AML-193 (cell line): ENCODE data around the gene RCOR3.
"Not testable (repeated sequence)": the region's sequence is repeated elsewhere in the genome, so short reads cannot be mapped to it uniquely, and the experiment has no call there.

Source experiments
- DNase-seq, 2 experiments: peaks; one replicate each; lab custom pipeline; 2025; lab: John Stamatoyannopoulos, UW

RCOR3 gene

DNA sequence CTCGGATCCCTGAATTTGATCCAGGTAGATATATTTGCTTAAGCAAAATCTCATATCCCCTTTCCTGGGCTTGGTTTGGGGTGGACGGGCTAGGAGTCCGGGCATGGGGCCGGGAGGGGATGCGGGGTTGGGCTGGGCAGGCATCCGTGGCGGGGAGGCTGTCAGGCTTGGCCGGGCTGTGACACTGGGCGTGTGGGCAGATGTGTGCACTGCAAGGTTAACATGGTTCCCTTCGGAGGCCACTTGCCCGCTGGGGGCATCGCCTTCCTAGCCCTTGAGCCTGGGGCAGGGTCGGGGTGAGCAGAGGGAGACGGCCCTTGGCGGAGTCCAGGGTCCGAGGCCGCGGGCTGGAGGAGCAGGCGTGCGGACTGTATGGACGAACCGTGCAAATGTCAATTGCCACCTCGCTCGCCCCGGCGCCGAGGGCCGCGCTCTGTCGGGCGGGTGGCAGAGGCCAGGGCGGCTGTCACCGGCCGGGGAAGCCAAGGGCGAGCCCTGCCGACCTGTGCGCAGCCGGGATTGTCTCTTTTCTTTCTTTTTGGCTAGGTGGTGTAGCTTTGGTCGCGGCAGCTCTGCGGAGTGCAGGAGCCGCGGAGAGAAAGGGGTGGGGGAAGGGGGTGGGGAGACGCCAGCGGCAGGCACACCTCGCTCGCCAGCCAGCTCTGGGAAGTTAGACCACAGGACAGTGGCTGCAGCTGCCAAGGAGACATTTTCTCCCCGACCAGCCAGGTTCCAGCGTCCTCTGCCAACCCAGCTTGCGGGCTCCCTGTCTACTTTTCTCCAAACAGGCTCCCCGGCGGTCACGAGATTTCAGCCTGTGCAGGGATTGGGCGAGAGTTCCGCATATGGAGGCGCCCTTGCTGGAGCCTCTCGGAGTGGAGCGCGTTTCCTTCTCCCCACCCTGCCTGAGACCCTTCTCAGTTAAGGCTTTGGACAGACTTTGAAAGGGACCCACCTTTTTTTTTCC is 1.3 kb downstream of the RCOR3 start:
- DNase-seq, result peak; percentile 51 to 53

DNA sequence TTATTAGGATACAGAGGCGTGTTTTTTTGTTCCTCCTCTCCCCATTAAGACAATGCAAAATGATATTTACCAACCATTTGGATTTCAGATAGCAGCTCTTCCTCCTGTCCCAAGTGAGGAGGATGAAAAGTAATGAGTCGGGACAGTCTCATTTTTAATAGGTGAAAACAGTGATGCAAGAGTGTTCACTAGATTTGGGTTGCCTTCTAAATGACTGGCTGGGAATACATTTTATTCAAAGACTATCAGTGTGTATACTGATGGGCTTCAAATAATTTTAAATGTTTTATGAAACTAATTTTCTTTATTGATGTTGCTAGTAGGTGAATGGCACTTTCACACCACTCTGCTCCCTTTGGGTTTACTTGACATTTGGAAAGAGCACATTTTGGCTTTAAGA is 2.1 kb downstream of the RCOR3 start:
- no peak for DNase-seq

DNA sequence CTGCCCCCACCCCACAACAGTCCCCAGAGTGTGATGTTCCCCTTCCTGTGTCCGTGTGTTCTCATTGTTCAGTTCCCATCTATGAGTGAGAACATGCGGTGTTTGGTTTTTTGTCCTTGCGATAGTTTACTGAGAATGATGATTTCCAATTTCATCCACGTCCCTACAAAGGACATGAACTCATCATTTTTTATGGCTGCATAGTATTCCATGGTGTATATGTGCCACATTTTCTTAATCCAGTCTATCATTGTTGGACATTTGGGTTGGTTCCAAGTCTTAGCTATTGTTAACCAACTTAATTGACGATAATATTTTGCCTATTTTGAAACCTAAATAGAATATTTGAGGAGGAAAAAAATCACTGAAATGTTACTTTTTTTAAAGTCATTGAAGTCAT is 3.9 kb downstream of the RCOR3 start:
- DNase-seq, result not testable (repeated sequence)

DNA sequence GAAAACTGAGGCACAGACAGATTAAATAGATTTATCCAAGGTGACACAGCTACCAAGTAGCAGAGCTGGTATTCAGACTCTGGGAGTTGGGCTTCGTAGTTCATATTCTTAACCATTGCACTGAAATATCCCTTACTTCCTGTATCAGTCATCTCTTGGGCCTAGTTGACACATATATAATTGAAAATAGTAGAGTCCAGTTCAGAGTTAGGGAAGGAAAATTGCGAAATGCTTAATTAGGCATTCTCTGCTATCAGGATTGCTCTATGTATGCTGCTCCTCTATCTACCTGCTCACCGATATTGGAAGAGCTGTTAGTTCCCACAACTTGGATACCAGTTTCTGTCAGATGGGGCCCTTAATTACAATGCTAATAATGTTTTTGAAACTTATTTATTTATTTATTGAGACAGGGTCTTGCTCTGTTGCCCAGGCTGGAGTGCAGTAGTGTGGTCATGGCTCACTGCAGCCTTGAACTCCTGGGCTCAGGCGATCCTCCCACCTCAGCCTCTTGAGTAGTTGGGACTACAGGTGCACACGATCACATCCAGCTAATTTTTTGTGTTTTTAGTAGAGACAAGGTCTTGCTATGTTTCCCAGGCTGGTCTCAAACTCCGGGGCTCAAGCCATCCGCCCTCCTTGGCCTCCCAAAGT is 8.2 kb downstream of the RCOR3 start:
- DNase-seq, result peak in 1 of 2 experiments; percentile 11

DNA sequence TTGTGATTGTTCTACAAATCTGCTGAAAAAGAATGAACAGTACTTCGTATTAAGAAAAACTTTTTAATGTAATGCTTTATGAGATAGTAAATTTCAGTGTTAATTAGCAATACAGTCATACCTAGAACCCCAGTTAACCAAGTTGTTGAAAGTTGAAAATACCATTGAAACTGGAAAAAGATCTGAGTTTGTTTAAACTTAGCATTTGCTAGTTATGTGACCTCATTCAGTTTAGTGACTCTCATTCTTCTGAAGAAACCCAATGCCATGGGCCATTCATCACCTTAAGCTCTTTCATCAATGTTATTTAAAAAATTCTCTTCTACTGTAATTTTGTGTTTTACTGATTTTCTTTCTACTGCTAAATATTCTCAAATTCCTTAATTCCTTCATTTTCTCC is 20.2 kb downstream of the RCOR3 start:
- no peak for DNase-seq

DNA sequence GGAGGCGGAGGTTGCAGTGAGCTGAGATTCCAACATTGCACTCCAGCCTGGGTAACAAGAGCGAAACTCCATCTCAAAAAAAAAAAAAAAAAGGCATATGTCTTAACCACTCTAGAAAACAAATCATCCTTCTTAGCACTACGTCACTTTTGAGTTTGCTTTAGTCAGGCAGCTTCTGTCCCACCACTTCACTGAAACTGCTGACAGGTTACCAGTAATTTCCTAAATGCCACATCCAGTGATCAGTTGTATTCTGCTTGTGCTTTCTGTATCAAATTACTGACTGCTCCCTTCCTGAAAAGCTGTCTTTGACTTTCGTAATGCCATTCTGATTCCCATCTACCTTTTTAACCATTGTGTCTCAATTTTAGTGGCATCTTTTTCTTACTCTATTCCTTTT is 21.7 kb downstream of the RCOR3 start:
- DNase-seq, result no peak

DNA sequence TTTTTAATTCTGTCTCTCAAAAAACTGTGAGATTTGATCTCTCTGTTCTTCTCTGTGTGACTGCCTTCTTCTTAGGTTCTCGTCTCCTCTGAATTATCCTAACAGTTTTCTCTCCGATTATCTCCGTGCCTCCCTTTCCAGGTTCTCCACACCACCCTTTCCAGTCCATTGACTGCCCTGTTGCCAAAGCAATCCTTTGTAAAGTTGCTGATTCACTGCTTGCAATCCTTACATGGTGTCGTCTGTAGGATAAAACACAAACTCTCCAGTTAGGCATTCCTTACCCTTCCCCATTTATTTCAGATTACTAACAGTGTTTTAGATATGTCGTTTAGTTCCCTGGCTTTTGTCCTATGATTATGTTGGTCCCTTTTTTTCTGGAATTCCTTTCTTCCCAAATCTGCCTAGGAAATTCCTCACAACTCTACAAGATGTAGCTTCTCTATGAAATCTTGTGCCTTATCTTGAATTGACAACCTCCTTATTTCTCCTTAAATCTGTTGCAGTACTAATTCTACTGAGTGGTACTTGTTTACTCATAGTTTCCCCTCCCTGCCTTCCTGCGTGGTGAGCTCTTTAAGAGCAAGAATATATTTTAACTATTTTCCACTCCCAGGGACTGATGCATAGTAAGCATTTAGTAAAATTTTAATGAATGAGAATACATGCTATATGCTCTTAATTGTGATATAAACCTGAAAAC is 22.3 kb downstream of the RCOR3 start:
- DNase-seq, result no peak

DNA sequence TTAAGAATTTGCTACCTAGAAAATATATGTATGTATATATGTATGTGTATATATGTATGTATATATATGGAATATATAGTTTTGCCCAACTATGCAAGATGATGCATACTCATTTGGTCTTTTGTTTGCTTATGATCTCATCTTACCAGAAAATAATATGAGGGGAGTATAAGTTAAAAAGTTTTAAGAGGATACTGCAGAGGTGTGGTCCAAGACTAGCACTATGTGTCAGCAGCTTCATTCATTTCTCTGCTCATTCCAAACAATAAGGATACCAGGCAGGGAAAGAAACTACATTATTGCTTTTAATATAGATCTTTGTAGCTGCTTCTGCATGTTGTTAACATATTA is 22.8 kb downstream of the RCOR3 start:
- DNase-seq, result no peak

DNA sequence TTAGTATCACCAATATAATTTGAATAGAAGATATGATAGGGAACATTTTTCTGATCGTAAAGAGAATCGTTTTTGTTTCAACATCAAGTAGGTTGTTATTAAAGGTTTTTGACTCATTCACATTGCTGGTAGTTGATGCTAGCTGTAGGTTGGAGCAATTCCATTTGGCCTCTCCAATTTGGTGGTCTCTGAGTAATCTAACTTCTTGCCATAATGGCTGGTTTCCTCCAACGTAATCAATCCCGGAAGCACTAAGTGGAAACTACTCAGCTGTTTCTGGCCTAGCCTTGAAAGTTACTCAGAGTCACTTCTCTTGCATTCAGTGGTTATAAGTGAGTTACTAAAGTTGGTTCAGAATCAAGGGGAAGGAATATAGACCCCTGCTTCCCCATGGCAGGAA is 26.0 kb downstream of the RCOR3 start:
- DNase-seq, result no peak

DNA sequence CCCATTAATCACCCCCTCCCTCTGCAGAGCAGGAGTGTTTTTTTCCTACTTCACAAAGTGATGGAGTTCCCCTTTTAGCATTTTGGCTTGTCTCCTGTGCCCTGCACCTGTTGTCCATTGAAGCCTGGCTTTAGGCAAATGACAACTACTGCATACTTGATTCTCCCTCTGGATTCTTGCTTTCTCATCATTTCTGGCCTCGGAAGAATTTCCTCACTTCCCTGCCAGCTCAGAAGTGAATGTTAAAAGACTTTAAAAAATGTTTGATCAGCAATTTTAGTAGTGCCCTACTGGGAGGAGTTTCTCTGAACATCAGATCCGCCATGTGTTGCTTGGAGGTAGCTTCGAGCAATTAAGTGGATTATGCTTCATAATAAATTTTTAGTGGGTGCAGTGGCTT is 28.1 kb downstream of the RCOR3 start:
- DNase-seq, result no peak

DNA sequence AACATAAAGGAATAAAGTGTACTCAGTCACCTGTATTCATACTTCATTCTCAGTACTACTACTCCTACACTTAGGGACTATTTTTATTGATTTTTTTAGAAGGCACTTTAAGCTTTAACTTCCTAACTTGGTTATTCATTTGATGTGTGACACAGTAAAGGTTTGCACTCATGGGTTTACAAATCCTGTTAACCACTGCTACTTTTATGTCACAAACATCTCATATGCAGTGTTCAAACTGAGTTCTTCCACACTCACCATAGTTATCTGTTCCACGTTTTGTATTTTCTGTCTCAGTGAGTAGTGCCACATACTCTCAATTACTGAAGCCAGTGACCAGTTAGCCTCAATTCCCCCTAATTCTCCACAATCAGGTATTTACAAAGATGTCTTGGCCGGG is 33.2 kb downstream of the RCOR3 start:
- DNase-seq, result no peak

DNA sequence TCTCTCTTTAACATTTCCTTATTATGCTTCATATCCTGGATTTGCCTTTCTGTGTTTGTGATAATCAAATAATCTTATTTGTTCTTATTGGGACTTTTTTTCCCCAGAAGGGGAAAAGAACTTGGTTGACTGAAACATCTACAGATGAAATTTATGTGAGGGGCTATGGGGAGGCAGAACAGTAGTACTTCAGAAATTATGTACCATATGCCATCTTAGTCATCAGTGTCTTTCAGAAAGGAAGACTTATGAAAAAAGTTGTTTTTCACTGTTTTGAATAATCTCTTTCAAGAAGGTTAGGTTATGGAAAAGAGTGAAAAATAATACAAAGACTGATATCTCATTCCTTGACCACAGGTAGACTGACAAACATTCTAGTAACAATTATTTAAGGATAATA is 37.2 kb downstream of the RCOR3 start:
- DNase-seq, result no peak

DNA sequence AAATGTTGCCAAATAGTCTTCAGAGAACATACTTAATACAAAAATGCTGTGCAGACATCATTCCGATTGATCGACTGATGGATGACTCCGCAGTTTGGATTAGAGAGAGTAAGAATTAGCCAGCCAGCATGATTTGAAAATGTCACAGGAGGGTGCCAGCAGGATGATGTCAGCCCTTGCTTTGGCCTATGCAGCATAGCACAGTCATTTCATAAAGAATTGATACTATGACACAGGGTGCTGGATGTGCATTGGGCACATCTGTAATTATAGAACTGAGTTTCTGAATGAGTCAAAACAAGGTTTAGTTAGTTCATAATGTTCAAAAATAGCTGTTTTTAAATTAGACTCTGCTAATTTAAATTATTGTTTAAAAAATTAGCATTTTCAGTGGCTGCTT is 45.9 kb downstream of the RCOR3 start:
- no peak for DNase-seq

DNA sequence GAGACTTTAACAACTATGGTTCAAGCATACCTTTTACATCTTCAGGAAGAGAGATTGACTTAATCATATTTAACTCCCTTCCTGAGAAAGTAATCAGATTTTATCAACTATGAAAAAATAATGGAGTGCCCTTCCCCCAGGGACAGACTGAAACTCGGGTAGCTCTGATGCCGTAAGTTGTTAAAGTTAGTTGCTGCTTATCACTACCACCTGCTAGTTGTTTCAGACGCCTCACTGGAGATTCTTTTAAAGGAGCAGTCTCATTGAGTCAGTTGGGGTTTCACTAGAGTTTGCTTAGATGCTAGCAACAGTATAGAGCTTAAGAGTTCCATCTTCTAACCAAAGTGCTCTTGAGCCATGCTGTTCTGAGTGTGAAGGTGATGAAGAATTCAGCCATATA is 50.5 kb downstream of the RCOR3 start:
- no peak for DNase-seq

DNA sequence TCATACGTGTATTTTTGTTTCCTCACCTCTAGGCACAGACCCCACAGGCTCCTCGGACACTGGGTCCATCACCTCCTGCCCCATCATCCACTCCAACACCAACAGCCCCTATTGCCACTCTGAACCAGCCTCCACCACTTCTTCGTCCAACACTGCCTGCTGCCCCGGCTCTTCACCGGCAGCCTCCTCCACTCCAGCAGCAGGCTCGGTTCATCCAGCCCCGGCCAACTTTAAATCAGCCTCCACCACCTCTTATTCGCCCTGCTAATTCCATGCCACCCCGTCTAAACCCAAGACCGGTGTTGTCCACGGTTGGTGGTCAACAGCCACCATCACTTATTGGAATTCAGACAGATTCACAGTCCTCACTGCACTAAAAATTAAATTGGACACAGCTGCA is 54.2 kb downstream of the RCOR3 start:
- DNase-seq, result no peak

DNA sequence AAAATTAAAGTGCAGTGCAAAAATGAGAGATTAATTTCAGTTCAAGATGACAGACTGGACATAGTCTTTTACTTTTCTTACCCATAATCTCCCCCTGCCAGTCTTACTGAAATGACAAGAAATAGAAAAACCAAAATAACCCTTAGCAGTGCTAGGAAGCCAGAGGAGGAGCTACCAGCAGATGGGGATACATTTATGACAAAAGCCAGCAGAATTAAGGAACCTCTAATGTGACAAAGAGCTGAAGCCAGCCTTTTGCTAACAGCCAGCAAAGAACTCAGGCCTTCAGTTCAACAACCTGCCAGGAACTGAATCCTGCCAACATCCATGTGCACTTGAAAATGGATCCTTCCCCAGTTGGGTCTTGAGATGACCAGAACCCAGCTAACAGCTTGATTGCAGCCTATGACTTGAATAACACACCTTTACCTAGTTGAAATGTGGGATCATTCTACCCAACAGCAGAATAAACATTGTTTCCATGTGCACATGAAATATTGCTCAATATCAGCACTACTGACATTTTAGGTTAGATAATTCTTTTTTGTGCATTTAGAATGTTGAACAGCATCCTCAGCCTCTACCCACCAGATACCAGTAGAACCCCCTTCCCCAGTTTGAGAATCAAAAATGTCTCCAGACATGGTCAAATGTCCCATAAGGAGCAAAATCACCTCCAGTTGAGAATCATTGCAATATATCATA is 59.6 kb downstream of the RCOR3 start:
- peak; percentile 8 to 38 for DNase-seq

DNA sequence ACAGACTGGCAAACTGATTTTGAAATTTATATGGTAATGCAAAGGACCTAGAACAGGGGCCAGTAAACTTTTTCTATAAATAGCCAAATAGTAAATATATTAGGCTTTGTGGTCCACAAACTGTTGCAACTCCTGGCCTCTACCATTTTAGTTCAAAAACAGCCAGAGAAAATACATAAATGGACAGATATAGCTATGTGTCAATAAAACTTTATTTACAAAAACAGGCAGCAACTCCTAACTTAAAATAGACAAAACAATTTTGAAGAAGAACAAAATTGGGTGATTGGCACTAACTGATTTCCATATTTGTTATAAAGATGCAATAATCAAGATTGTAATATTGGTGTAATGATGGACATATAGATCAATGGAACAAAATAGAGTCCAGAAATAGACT is 60.7 kb downstream of the RCOR3 start:
- DNase-seq, result no peak

DNA sequence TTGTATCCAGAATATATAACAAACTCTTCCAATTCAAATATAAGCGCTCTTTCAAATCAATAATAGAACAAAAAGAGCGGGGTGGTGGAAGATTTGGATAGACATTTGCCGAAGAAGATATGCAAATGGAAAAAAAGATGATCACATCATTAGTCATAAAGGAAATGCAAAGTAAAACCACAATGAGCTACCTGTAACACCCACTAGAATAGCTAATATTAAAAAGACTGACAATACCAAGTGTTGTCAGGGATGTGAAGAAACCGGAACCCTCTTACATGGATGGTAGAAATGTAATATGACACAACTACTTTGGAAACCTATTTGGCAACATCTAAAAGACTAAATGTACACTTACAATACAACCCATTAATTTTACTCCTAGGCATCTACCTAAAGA is 61.8 kb downstream of the RCOR3 start:
- no peak for DNase-seq

DNA sequence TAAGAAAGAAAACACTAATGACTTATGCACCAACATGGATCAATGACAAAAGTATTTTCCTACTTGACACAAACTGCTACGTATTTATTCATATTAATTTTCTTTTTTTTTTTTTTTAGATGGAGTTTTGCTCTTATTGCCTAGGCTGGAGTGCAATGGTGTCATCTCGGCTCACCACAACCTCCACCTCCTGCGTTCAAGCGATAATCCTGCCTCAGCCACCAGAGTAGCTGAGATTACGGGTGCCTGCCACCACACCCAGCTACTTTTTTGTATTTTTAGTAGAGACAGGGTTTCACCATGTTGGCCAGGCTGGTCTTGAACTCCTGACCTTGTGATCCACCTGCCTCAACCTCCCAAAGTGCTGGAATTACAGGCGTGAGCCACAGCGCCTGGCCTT is 62.5 kb downstream of the RCOR3 start:
- DNase-seq, result not testable (repeated sequence)

DNA sequence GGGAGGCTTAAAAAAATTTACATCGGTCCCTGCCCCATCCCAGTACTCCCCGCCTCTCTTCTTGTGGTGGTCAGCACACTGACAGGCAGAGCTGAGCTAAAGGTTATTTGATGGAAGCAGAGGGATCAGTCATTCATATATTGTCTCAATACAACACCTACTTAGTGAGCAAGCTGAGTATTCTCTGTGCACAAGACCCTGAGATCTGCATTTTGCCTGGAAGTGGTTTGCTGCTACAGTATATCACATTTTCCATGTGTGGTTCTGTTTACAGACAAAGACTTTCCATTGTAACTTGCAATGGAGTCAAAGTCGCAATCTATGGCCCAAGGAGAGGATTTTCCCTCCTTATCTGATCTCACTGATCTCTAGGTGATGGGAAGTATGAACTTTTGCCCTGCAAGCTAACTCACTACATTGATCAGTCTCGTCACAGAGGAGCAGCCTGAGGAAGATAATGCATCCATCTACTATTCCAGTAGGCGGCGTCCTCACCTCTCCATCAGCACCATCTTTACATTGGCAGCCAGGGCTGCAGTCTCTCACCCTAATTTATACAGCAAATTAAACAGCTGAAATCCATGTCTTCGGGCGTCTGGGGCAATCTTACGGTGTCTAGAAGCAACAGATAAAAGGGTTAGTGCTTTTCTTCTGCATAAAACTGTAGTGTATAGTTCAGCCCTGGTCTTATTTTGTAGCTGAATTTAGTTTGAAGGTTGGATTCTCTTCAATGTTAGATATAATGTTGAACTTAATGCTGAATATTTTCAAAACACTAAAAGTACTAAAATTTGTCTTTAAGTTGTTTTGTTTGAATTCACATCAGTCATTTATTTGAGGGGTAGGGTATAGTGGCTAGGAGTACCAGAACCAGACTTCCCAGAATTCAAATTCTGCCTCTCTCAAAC is 64.2 kb downstream of the RCOR3 start:
- DNase-seq, result peak; percentile 57 to 61
